Endometrial microvascular endothelial cells (primary cell): ENCODE measurements around the gene GUCY1B1. TPM values are rescaled to one million over a fixed set of nuclear protein-coding genes. Genes with fewer than 3 reads are reported as not detected.

ENCODE experiments used
- in situ Hi-C: cut with HindIII; loops from 2 replicates; pipeline ENCODE4 v1.10.0; 2017; ENCODE audit warnings: low sequenced_read_pairs, low pct_unique_long_range_greater_than_20kb; ENCODE audit errors: inconsistent ontology term
- total RNA-seq: library from RNA; depleted of rRNA; stranded (reverse); fragments of >200 nt; gene quantifications from one replicate; pipeline ENCODE4 v1.2.3, GENCODE V29; 2015; ENCODE audit errors: inconsistent ontology term

GUCY1B1 gene
- total RNA-seq, result 5.4 TPM

GRCh38 chr4:155758481-155759371, at the start of gene GUCY1B1:
TSS of gene GUCY1B1 (plus strand) at chr4:155759021. CDS start at chr4:155759141, 120 bp downstream.
- in situ Hi-C loops, result no loop called here

- in situ Hi-C loops, result no loop called here
These were observed 48.9 kb upstream of the GUCY1B1 start for GRCh38 chr4:155709918-155710317.

GRCh38 chr4:155711556-155711955, 47.3 kb upstream of the GUCY1B1 start:
- in situ Hi-C loops, result no loop called here

- in situ Hi-C loops, result no loop called here
These were observed 46.0 kb upstream of the GUCY1B1 start for GRCh38 chr4:155712846-155713245.

- in situ Hi-C loops, result no loop called here
These were observed 44.9 kb upstream of the GUCY1B1 start for GRCh38 chr4:155713911-155714310.

- in situ Hi-C loops, result no loop called here
These were observed 36.5 kb upstream of the GUCY1B1 start for GRCh38 chr4:155722336-155722735.

- in situ Hi-C loops, result no loop called here
These were observed 35.9 kb upstream of the GUCY1B1 start for GRCh38 chr4:155722816-155723499.

- in situ Hi-C loops, result no loop called here
These were observed 34.1 kb upstream of the GUCY1B1 start for GRCh38 chr4:155724731-155725130.

GRCh38 chr4:155734065-155734464, 24.8 kb upstream of the GUCY1B1 start:
- in situ Hi-C loops, result no loop called here

- in situ Hi-C loops, result no loop called here
These were observed 23.9 kb upstream of the GUCY1B1 start for GRCh38 chr4:155734951-155735350.

GRCh38 chr4:155735496-155735895, 23.3 kb upstream of the GUCY1B1 start:
- in situ Hi-C loops, result no loop called here

- in situ Hi-C loops, result no loop called here
These were observed 20.3 kb upstream of the GUCY1B1 start for GRCh38 chr4:155738548-155738947.

- in situ Hi-C loops, result no loop called here
These were observed 17.3 kb upstream of the GUCY1B1 start for GRCh38 chr4:155741546-155741945.

- in situ Hi-C loops, result no loop called here
These were observed 16.4 kb upstream of the GUCY1B1 start for GRCh38 chr4:155742310-155743015.

- in situ Hi-C loops, result no loop called here
These were observed 12.8 kb upstream of the GUCY1B1 start for GRCh38 chr4:155745984-155746383.

GRCh38 chr4:155748039-155748438, 10.8 kb upstream of the GUCY1B1 start:
- in situ Hi-C loops, result no loop called here

GRCh38 chr4:155749041-155749440, 9.8 kb upstream of the GUCY1B1 start:
- in situ Hi-C loops, result no loop called here

GRCh38 chr4:155751569-155751968, 7.3 kb upstream of the GUCY1B1 start:
- in situ Hi-C loops, result no loop called here

GRCh38 chr4:155757745-155758265, 1.0 kb upstream of the GUCY1B1 start:
- in situ Hi-C loops, result no loop called here
